HG02870 (cell line): ENCODE measurements around the gene TNC.

Source experiments
- ATAC-seq: cut with Tn5 transposase; IDR thresholded peaks from one replicate; pipeline ENCODE4 v1.9.1; 2021; ENCODE audit warnings: mild to moderate bottlenecking, moderate library complexity; ENCODE audit not compliant: unreplicated experiment

The TNC gene

GRCh38 chr9:115058175-115058574 is 59.8 kb downstream of the TNC start:
- ATAC-seq, result no peak

- ATAC-seq, result no peak
Observed at GRCh38 chr9:115057559-115057958, 60.4 kb downstream of the TNC start.

GRCh38 chr9:115050002-115050490 is 67.9 kb downstream of the TNC start:
- no peak for ATAC-seq

GRCh38 chr9:115046824-115047223 is 71.1 kb downstream of the TNC start:
- no peak for ATAC-seq

GRCh38 chr9:115046199-115046598 is 71.8 kb downstream of the TNC start:
- ATAC-seq, result no peak

GRCh38 chr9:115043632-115044031 is 74.3 kb downstream of the TNC start:
- ATAC-seq, result no peak

GRCh38 chr9:115042781-115043509 is 75.0 kb downstream of the TNC start:
- peak; percentile 62 for ATAC-seq

GRCh38 chr9:115039516-115040120 is 78.3 kb downstream of the TNC start:
- no peak for ATAC-seq

GRCh38 chr9:115038178-115038577 is 79.8 kb downstream of the TNC start:
- ATAC-seq, result no peak

GRCh38 chr9:115036691-115037090 is 81.3 kb downstream of the TNC start:
- no peak for ATAC-seq

- ATAC-seq, result peak; percentile 81
Observed at GRCh38 chr9:115035841-115036612, 81.9 kb downstream of the TNC start.

GRCh38 chr9:115034801-115035200 is 83.2 kb downstream of the TNC start:
- no peak for ATAC-seq

GRCh38 chr9:115033800-115034199 is 84.2 kb downstream of the TNC start:
- no peak for ATAC-seq

GRCh38 chr9:115032296-115032695 is 85.7 kb downstream of the TNC start:
- ATAC-seq, result peak; percentile 25

- ATAC-seq, result no peak
Observed at GRCh38 chr9:115030006-115030405, 88.0 kb downstream of the TNC start.

GRCh38 chr9:115025721-115026120 is 92.2 kb downstream of the TNC start:
- no peak for ATAC-seq

GRCh38 chr9:115024925-115025535 is 92.9 kb downstream of the TNC start:
- ATAC-seq, result no peak

GRCh38 chr9:115022760-115023434 is 95.1 kb downstream of the TNC start:
- no peak for ATAC-seq

GRCh38 chr9:115018547-115019435 is 99.2 kb downstream of the TNC start:
- ATAC-seq, result no peak

- ATAC-seq, result no peak
Observed at GRCh38 chr9:115016344-115016743, 101.6 kb downstream of the TNC start.
